ENCODE data around the gene RUSF1.

The RUSF1 gene

DNA sequence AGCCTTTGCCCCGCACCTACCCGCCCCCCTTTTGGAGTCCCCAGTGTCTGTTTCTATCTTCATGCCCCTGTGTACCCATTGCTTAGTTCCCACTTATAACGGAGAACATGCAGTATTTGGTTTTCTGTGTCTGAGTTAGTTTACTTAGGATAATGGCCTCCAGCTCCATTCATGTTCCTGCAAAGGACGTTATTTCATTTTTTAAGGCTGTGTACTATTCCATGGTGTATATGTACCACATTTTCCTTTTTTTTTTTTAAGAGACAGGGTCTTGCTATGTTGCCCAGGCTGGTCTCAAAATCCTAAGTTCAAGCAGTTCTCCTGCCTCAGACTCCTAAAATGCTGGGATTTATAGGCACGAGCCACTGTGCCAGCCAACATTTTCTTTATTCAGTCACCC is 40.3 kb downstream of the RUSF1 start:
- no peak for DNase-seq (ENCODE audit: low read depth in 2 of 2)
- H3K4me3 ChIP-seq (replicated peaks in 1 of 2; ENCODE audit: low read depth in 2 of 2, low read length in 2 of 2), result no peak overlapping the region
- no peak for TF ChIP-seq CTCF (IDR thresholded peaks at IDR 0.05; ENCODE audit: low read depth, low read length)

DNA sequence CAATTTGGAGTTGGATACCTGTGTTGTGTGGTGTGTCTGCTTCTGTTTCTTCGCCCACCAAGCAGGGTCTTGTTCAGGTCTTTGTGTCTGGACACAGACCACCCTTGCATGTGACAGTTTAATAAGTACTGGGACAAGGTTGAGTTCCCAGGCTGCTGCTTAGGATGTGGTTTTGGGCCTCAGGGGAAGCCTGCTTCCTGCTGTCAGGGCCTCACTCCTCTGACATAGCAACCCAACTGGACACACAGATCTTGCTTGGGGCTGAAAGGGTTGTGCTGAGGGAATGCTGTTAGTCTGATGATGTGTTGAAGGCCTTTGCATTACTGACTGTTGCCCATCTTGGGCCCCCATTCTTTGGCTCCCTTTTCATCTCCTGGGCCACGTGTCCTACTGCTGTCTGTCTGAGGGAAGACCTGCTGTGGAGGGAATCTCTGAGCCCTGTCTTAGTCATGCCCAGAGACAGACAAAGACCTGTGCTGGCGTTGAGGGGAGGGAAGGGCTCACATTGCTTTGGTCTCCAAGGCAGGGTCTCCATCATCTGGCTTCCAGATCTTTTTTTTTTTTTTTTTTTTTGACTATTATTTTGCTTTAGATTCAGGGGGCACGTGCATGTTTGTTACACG is 40.9 kb downstream of the RUSF1 start:
- TF ChIP-seq CTCF (IDR thresholded peaks at IDR 0.05; ENCODE audit: low read depth, low read length), result no peak
- peak; percentile 51 to 56 for DNase-seq (ENCODE audit: low read depth in 2 of 2)
- H3K4me3 ChIP-seq (replicated peaks in 1 of 2; ENCODE audit: low read depth in 2 of 2, low read length in 2 of 2), result no peak overlapping the region

- DNase-seq (ENCODE audit: low read depth in 2 of 2), result no peak
- no peak overlapping the region for H3K4me3 ChIP-seq (replicated peaks in 1 of 2; ENCODE audit: low read depth in 2 of 2, low read length in 2 of 2)
Observed at GRCh38 chr16:31466381-31466841, 41.8 kb downstream of the RUSF1 start.

GRCh38 chr16:31465788-31466370 is 42.3 kb downstream of the RUSF1 start:
- no peak for TF ChIP-seq CTCF (IDR thresholded peaks at IDR 0.05; ENCODE audit: low read depth, low read length)
- DNase-seq (ENCODE audit: low read depth in 2 of 2), result no peak
- H3K4me3 ChIP-seq (replicated peaks in 1 of 2; ENCODE audit: low read depth in 2 of 2, low read length in 2 of 2), result no peak overlapping the region

More at GRCh38 chr16:31466381-31466841, 41.8 kb downstream of the RUSF1 start:
- TF ChIP-seq CTCF (IDR thresholded peaks at IDR 0.05; ENCODE audit: low read depth, low read length), result no peak

GRCh38 chr16:31464781-31465260 is 43.4 kb downstream of the RUSF1 start:
- DNase-seq (ENCODE audit: low read depth in 2 of 2), result no peak
- TF ChIP-seq CTCF (IDR thresholded peaks at IDR 0.05; ENCODE audit: low read depth, low read length), result no peak

GRCh38 chr16:31464348-31464769 is 43.8 kb downstream of the RUSF1 start:
- no peak overlapping the region for H3K4me3 ChIP-seq (replicated peaks in 1 of 2; ENCODE audit: low read depth in 2 of 2, low read length in 2 of 2)
- TF ChIP-seq CTCF (IDR thresholded peaks at IDR 0.05; ENCODE audit: low read depth, low read length), result no peak
- no peak for DNase-seq (ENCODE audit: low read depth in 2 of 2)

More at GRCh38 chr16:31464781-31465260, 43.4 kb downstream of the RUSF1 start:
- H3K4me3 ChIP-seq (replicated peaks in 1 of 2; ENCODE audit: low read depth in 2 of 2, low read length in 2 of 2), result no peak overlapping the region

Data from cardiac fibroblast (primary cell).